GM21576 (cell line): ENCODE measurements around the gene EMX2.

Experiments used
- ATAC-seq: cut with Tn5 transposase; IDR thresholded peaks from one replicate; pipeline ENCODE4 v1.9.1; 2021; ENCODE audit warnings: mild to moderate bottlenecking, moderate library complexity; ENCODE audit not compliant: unreplicated experiment

EMX2 gene

DNA sequence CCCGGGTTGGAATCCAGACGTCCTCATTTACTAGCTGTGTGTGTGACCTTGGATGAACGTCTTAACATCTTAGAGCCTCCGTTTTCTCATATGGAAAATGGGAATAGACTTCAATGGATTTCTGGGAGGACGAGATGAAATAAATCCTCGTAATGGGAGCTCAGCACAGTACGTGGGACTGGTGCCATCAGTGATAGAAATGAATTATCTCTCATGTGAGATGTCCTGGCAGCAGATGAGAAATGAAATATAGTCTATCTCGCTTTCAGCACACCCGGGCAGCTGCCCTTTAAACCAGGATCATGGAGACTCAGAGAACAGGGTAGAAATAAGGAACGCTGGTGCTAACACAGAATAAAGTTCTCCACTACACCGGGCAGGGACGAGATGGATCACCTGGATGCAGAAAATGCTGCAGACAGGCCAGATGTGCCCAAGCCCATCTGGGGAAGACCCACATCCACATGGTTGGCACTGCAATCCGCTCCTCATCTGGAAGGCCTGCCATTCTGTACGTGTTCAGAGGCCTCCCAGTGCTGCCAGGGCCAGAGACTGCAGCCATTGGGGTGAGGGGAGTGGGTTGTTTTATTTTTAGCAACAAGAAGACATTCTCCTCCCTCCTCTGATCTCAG lies 11.1 kb upstream of the EMX2 start:
- ATAC-seq = no peak

- no peak for ATAC-seq
Measured at GRCh38 chr10:117532003-117532385, 10.6 kb upstream of the EMX2 start.

GRCh38 chr10:117532451-117533107 lies 10.0 kb upstream of the EMX2 start:
- no peak for ATAC-seq

- ATAC-seq = no peak
Measured at GRCh38 chr10:117533507-117534281, 8.9 kb upstream of the EMX2 start.

GRCh38 chr10:117534321-117535297 lies 7.9 kb upstream of the EMX2 start:
- no peak for ATAC-seq

DNA sequence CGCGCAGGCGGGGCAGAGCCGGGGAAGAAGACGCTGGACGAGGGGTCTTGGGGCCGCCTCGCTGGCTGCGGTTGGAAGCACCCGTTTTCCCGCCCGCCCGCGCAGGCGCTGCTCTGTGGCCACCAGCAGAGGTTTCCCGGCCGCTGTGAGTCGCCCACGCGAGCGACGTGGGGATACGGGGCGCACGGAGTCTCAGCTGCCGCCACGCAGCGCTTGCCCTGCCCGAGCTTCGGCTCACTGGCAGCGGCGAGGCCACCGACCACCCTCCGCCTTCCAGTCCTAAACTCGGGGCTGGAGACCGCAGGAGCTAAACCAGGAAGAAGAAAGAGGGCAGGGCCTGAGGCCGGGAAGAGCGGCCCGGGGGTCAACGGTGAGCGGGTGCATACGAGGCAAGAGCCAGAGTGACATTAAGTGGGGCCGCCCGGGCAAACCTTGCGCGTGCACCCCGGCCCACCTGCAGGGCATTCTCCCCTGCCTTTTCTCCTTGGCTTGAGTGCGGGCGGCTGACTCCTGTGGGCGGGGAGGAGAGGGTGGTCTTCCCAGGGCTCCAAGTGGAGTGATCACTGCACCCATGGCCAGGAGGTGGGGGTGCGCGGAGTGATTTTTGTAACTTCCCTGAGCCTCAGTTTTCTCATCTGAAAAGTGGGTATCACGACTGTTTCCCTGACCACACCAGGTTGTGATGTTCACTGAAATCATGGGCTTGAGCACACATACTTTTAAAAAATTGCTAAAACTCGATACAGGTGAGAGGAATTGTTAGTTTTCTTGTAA lies 7.1 kb upstream of the EMX2 start:
- no peak for ATAC-seq

- no peak for ATAC-seq
Measured at GRCh38 chr10:117536072-117536865, 6.3 kb upstream of the EMX2 start.

- ATAC-seq = no peak
Measured at GRCh38 chr10:117536866-117537435, 5.6 kb upstream of the EMX2 start.

- ATAC-seq = no peak
Measured at GRCh38 chr10:117537436-117537903, 5.1 kb upstream of the EMX2 start.

DNA sequence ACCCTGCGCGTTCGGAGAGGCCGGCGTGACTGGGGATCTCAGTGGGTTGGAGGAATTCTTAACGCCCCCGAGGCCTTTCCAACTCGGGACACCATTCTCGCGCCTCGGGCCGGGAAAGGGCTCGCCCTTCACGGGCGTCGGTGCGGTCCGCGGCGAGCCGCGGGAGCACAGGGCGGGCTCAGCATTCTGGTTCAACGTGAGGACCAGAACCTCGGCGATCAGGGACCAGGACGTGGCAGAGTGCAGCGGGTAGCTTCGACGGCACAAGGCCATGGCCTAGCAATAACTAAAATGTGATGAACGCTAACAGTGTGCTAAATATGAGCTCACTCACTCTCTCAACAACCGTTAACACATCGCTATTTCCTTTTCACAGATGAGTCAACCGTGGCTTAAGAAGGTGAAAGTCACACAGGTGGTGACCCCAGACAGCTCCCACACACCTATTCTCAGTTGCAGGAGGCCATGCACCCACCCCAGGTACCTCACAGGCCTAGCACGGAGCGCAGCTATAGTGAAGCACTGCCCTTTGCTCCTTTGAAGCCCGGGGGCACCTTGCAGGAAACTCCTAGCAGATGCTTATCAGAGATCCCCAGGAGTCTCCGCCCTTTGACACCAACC lies 4.5 kb upstream of the EMX2 start:
- ATAC-seq = peak; percentile 54

DNA sequence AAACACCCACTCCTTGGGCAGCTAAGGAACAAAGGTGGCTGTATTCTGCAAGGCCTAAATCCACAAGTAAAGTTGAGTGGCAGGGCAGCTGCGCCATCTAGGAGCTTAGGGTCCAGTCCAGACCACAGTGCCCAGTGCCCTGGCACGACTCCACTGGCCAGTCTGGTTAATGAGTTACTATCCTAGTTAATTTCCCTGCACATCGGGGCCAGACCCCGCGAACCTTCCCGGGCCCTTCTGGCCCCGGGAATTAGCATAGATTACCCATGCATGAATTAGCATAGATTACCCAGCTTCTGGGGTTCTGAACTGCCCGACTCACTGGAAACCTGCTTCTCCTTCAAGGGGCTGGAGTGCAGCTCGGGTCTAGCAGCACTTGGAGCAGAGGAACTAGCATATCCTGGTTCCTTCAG lies 3.2 kb upstream of the EMX2 start:
- ATAC-seq = no peak

DNA sequence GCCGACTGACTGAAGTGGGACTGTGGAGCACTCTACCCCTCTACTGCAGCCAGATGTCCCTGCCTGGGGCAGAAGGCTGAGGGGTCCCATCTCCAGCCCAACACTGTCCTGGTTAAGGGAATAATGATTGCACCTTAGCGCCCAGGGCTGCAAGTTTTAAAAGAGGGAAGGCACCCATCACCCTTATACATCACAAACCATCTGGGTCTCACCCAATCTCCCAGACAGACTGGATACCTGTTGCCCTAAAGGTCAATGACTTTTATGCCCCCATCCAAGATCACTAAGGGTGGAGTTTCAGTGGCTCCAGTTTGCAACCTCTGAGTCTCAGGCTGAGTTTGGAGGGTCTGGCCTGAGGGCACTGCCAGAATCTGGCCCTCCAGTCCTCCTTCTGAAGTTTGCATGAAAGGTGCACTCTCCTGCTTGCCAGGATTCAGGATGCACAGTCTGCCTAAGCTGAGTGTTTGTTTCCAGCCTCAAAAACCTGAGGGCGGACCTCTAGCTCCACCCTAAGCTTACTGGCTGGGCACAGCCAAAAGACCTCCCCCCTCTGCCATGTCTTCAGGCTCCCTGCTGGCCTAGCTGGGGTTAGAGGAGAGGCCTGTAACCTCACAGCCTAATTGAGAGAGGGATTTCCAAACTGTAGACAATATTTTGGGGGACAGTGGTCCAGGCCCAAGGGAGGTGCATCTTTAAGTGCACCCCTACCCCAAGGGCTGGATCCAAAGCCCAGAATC lies 2.5 kb upstream of the EMX2 start:
- ATAC-seq = no peak

- ATAC-seq = no peak
Measured at GRCh38 chr10:117540640-117541404, 1.7 kb upstream of the EMX2 start.

DNA sequence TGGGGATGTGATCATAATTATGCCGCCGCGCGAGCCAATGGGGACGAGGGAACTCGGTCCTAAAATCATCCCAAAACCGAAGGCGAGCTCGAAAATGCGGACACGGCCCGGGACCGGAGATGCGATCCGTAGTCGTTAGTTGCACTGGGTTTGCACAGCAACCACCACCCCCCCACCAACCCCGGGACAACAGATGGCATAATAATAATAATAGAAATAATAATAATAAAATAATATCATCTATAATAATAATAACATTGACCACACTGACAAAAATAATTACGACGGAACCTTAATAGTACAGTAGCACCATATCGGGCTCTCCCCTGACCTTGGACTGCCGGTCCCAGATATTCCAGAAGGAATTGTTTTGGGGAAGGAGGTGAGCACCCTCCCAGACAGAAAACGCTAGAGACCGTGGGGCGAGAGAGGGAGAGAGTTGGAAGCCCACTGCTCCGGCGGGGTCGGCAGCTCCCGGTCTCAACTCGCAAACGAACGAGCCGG lies 1.1 kb upstream of the EMX2 start:
- ATAC-seq = no peak

DNA sequence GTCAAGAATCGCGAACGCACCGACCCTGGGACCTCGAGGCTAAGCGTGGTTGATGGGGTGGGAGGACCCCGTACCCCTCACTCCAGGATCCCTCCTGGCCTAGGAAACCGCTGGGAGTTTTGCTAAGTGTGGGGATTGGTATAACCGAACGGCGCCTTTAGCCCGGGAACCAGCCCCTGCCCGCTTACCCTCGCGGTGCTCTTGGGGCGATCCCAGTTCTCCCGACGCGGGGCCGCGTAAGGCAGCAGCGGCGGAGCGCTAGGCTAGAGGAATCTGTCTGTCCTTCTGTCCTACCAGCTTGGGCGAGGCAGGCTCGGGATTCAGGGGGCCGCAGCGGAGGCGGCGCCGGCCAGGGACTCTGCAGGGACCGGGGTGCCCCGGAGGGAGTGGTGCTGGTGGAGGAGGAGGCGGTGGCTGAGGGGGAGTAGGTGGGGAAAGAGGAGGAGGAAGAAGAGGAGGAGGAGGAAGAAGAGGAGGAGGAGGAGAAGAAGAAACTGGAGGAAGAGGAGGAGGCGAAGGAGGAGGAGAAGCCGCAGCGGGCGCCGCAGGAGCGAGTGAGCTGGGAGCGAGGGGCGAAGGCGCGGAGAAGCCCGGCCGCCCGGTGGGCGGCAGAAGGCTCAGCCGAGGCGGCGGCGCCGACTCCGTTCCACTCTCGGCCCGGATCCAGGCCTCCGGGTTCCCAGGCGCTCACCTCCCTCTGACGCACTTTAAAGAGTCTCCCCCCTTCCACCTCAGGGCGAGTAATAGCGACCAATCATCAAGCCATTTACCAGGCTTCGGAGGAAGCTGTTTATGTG lies 439 bp upstream of the EMX2 start:
- ATAC-seq = no peak
